ENCODE data around the gene TMEM63B.
A peak's percentile ranks its signal among the peaks of the same experiment; 100 is the strongest.

TMEM63B gene

DNA sequence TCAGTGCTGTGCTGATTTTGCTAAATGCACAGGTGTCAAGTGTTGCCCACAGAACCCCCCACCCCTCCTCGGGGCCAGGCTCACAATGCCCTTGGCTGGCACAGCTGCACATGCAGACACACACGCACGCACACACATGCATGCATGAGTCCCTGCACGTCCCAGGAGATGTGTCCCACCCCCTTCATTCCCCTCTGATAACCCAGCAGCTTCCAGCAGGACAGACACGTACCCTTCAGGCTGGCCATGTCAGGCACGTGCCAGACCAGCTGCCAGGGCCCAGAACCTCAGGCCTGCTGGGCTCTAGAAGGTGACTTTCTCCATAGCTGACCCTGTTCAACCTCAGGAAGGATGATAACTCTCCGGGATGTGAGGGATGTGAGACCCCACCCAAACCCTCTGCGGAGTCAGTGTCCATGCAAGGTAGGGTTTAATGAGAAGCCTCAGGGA lies 44.5 kb upstream of the TMEM63B start:
- no peak overlapping the region for H3K4me3 ChIP-seq (ENCODE audit: low read length)

DNA sequence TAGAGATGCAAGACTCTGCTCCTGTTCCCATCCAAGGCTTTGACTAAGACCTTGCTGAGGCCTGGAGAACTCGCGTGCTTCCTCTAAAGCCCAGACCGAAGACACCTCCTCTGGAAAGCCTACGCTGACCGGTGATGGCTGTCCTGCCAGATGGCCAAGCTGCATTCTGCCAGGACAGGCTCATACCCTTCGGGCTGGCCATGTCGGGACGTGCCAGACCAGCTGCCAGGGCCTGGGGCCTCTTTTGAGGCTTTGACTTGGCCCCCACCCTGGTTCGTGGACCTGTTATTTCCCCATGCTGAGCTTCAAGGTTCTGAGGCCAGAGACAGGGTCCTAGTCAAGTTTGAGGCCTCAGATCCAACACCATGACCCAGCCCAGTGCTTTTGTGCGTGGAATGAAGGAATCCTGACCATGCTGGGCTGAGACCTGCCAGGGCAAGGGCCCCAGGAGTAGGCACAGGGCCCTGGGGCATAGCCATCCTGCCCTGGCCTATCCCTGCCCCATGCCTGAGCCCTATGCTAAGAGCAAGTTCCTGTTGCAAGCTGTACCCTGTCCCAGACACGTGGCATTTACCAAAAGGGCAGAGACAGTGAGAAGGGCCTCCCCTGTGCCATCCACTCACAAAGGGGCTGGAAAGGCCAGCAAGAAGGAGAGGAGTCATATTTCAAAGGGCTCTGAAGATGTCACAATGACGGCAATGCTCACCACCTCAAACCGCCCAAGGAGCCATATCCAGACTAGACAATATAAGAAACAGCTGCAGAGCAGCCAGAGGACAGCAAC lies 42.9 kb upstream of the TMEM63B start:
- DNase-seq (ENCODE audit: low read depth): peak; percentile 70
- no peak overlapping the region for H3K4me3 ChIP-seq (ENCODE audit: low read length)
- TF ChIP-seq, protein P1, sequence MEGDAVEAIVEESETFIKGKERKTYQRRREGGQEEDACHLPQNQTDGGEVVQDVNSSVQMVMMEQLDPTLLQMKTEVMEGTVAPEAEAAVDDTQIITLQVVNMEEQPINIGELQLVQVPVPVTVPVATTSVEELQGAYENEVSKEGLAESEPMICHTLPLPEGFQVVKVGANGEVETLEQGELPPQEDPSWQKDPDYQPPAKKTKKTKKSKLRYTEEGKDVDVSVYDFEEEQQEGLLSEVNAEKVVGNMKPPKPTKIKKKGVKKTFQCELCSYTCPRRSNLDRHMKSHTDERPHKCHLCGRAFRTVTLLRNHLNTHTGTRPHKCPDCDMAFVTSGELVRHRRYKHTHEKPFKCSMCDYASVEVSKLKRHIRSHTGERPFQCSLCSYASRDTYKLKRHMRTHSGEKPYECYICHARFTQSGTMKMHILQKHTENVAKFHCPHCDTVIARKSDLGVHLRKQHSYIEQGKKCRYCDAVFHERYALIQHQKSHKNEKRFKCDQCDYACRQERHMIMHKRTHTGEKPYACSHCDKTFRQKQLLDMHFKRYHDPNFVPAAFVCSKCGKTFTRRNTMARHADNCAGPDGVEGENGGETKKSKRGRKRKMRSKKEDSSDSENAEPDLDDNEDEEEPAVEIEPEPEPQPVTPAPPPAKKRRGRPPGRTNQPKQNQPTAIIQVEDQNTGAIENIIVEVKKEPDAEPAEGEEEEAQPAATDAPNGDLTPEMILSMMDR (conservative IDR thresholded peaks at IDR 0.05; ENCODE audit: low read length): no peak

More for the DNA sequence above, 44.5 kb upstream of the TMEM63B start:
- TF ChIP-seq, protein P1 (conservative IDR thresholded peaks at IDR 0.05; ENCODE audit: low read length): no peak
- no peak for DNase-seq (ENCODE audit: low read depth)

DNA sequence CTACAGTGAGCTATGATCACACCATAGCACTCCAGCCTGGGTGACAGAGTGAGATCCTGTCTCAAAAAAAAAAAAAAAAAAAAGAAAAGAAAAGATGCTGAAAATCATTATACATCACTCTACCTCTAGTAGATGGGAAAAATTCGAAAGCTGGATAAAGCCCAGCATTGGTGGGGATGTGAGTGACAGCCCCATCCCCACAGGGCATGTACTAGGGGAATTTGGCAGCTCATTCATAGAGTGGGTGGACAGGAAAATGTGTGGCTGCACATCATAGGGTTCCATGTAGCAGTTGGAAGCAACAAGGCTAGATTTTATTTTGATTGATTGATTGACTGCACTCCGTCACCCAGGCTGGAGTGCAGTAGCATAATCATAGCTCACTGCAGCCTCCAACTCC lies 42.1 kb upstream of the TMEM63B start:
- DNase-seq (ENCODE audit: low read depth): no peak
- TF ChIP-seq, protein P1 (conservative IDR thresholded peaks at IDR 0.05; ENCODE audit: low read length): no peak
- H3K4me3 ChIP-seq (ENCODE audit: low read length): no peak overlapping the region

DNA sequence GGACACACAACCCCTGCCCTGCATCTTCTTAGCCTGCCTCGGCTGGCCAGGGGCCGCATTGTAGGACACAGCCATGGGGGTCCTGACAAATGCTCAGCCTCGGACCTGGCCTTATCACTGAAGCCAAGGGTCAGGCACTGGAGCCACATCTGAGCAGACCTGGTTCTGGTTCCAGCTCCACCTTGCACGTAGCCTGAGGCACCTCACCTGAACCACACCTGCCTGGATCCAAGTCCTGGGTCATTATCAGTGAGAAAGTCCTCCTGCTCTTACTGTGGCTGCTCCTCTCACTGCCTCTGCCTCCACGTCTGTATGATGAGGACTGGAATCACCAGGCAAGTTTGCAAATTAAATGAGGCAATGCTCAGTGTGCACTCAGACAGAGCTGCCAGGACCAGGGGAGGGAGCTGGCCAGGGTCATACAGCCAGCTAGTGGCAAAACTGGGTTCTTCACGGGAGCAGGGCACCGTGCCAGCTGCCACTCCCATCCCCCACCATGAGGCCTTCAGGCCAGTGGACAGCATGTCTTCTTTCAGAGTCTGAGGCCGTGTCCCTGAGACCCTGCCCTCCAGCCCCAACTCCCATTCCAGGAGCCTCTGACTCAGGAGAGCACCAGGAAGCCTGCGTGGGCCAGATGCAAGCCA lies 40.3 kb upstream of the TMEM63B start:
- TF ChIP-seq, protein P1 (conservative IDR thresholded peaks at IDR 0.05; ENCODE audit: low read length): no peak
- peak; percentile 9 for DNase-seq (ENCODE audit: low read depth)
- no peak overlapping the region for H3K4me3 ChIP-seq (ENCODE audit: low read length)

DNA sequence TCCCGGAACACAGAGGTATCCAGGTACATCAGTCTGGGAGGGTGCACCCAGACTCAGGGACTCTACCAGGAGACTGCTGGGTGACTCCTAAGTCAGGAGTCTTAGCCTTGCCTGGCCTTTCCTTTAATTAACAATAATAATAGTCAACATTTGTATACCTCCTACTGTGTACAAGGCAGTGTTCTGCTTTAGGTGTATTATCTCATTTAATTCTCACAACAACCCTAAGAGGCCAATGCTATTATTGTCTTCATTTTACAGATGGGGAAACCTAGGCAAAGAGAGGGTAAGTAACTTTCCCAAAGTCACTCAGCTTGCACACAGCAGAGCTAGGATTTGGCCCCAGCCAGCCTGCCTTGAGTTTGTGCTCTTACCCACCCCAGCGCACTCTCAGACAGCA lies 39.7 kb upstream of the TMEM63B start:
- no peak for DNase-seq (ENCODE audit: low read depth)
- TF ChIP-seq, protein P1 (conservative IDR thresholded peaks at IDR 0.05; ENCODE audit: low read length): no peak
- H3K4me3 ChIP-seq (ENCODE audit: low read length): no peak overlapping the region

DNA sequence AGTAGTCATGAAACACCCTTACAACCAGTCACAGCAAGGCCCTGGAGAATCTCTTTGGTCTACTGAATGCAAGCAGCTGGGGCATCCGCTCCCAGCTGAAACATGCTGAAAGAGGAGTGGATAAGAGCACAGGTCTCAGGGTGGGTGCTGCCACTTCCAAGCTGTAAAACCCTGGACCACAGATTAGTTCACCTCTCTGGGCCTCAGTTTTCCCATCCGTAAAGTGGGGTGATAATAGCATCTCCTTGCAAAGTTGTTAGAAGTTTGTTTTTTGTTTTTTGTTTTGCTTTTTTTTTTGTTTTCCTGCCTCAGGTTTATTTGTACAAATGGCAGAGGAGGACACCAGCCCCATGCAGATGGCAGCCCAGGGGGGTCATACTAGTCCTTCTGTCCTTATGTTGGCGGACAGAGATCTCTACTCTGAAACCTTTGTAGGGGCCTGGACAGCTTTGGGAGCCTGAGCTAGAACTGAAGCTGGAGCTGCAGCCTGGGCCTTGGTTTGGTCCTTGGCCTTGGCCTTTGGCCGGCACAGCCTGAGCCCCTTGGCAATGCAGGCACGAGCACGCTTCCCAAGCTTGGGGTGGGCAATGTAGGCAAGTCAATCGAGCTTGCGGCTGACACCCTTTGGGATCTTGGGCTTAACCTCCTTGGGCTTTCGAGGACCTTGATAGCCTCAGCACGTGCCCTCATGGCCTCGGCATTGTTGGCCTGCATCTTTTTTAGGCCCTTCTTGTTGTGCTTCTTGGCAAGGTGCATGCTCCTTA lies 38.3 kb upstream of the TMEM63B start:
- DNase-seq (ENCODE audit: low read depth): no peak
- no peak overlapping the region for H3K4me3 ChIP-seq (ENCODE audit: low read length)
- TF ChIP-seq, protein P1 (conservative IDR thresholded peaks at IDR 0.05; ENCODE audit: low read length): no peak
